GM18526 (cell line): ENCODE data around the gene CCDC107.

ENCODE experiments used
- POLR2A ChIP-seq: IDR thresholded peaks from 3 replicates; pipeline ENCODE4 v1.6.1; 2011; ENCODE audit not compliant: insufficient read length; ENCODE audit errors: extremely low read depth

CCDC107 gene

DNA sequence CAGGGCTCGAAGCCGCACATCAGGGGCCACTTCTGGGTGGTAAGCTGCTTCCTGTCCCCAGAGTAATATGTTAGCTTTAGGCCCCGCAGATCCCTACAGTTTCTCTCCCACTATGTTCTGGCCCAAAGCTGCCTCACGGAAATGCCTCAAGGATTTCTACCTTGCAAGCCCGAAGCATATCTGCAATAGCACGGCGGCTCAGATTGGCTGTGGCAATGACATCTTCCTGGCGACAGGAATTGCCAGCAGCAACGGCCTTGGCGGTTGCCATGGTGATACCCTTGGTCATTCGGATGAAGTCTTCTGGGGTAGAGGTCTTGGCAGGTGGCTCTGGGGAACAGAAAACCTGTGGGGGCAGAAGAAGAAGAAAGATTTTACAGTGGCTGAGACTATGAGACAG is 41.9 kb downstream of the CCDC107 start:
- TF ChIP-seq POLR2A, result no peak

DNA sequence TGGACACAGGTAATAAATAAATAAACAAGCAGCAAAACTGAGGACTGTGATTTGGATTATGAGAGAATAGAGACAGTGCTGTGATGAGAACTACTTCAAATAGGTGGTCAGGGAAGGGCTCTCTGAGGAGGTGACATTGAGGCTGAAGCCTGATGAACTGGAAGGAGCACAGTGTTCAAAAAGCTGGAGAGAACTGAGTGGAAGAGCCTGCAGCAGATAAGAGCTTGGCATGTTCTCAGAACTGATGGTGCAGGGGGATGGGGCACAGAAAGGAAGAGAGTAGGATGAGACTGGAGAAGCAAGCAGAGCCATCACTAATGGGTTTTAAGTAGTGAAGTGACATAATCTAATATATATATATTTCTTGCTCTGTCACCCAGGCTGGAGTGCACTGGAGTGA is 42.9 kb downstream of the CCDC107 start:
- TF ChIP-seq POLR2A, result no peak

DNA sequence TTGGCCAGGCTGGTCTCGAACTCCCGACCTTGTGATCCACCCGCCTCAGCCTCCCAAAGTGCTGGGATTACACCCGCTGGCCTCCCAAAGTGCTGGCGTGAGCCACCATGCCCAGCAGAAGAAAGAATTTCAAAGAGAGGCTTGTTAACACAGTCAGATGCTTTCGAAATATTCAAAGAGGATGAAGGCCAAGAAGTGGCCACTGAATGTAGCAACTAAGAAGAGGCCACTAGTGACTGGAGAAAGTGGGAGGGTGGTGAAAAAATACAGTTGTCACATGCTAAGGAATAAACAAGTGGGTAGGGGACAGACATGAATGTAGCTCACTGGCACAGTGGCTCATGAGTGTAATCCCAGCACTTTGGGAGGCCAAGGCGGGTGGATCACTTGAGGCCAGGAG is 44.6 kb downstream of the CCDC107 start:
- TF ChIP-seq POLR2A, result no peak

DNA sequence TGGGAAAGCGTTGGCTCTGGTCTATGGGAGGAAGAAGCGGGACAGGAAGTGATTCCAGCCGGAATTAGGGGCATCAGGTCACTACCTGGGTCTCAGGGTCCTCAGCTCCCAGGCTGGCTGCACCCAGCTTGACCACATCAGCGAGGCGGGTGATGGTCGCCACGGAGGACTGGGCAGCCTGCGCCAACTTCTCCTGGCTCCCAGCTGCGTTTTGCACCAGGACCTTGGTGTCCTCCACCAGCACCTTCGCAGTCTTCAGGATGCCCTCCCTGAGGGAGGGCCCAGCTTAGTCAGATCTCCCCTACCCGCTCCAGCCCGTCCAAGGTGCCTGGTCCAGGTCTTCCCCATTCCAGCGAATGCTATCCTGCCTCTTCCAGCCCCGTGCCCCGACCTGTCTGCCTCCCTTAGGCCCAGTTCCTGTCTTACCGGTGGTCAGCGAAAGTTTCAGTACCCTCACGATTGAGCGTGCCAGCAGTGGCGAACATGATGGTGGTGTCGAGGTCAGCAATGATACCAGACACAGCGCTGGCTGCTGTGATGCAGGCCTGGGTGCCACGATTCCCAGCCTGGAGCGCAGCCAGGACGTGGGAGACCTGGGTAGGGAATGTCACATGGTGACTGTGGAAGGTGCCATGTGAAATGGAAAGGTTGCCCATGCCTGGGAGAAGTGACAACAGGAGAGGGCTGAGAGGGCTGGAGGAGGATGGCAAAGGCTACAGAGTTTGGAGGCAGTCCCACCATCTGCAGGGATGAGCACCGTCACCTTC is 46.0 kb downstream of the CCDC107 start:
- no peak for TF ChIP-seq POLR2A

DNA sequence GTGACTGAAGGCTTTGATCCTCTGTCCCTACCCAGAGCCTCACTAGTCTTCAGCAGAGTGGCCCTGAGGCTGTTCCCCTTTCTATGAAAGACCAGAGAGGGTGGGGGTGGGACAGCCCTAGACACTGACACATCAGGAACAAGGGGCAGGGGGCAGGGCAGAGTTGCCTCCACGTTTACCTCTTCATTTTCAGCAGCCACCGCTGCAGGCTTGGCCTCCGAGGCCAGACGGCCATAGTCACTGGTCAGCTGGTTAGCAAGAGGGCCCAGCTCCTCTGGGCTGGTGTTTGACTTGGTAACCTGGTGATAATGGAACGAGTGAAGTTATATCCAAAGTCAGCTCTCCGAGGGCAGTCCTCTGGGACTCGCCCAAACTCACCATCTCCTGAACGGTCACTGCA is 47.3 kb downstream of the CCDC107 start:
- no peak for TF ChIP-seq POLR2A

DNA sequence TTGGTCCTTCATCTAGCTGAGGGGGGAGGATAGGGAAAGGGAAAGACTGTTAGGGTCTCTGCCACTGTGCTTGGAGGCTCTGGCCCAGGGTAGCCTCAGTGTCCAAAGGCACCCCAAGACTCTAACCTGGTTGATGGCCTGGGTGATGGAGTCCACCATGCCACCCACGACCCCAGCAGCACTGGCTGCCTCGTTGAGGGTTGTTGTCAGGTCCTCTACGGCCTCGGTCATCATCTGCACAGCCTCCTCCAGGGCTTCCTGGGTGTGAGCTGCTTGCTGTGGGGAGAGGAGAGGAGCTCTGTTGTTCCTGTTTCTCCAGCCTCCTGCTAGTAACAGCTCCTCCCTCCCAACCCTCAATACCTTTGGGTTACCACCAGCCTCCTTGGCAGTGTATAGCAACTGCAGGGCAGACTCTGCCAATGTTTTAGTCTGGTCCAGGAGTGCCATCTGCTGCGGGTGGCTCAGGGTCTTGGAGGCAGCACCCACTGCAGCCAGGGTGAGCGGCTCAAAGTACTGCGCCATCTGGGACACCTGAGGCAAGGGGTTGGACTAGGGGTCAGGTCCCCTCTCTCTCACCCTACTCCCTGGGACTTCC is 47.8 kb downstream of the CCDC107 start:
- no peak for TF ChIP-seq POLR2A

DNA sequence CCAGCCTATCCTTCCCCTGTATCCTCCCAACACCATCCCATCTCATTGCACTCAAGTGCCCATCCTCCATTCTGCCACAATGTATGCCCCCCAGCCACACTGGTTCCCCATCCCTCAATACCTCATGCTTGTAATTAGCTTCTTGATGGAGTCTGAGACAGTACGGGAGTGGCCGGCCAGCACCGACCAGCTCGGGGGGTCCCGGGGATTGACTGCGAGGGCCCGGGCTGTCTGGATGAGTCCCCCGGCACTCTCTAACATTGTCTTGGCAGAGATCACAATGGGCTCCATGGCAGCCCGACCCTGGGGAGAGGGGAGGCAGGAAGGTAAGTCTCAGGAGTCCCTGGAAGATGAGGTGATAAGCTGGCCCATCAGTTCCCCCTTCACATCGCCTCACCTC is 48.9 kb downstream of the CCDC107 start:
- no peak for TF ChIP-seq POLR2A

DNA sequence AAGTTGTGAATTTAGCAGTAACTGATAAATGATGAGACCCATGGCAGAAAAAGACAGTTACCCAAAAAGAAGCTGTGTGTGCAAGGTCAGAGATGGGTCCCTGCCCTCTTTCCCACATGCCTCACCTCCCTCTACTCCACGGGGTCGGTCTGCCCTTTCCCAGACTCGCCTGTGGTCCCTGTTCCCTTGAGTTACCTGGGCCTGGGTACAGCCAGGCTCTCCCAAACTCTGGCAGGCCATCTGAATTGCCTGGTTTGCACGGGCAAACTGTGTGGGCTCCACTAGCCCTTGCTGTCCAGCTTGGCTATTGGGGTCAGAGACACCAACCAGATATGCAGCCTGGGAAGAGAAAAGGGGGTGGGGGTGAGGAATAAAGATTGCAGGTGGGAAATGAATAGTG is 50.1 kb downstream of the CCDC107 start:
- no peak for TF ChIP-seq POLR2A

DNA sequence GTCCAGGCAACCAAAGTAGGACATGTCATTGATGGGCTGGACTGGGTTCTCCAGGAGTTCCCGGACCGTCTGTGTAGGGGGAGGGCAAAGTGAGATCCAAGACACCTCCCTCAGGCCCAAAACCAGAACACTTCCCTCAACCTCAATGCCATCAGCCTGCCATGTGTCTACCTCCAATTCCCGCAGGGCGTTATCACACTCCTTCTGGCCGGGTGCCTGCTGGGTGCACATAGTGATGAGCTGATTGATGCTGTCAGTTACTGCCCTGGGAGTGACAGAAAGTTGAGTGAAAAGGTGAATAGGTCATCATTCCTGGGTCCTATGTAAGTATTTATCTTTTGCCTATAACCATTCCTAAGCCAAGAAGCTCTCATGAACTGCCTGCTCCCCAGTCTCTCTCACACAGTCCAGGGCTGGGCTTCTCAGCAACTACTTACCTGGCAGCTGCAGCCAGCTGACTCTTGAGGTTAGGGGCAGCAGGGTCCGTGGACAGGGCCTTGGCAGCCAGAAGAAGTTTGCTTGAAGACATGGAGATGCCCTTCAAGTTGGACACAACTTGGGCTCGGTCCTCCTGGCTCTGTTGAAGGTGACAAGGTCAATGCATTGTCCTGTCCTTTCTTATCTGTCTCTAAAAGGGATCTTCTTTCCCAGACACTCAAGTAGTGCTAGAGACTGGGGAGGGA is 52.9 kb downstream of the CCDC107 start:
- no peak for TF ChIP-seq POLR2A
